PFSK-1 (cell line): ENCODE measurements around the gene MIEN1.

Experiments used
- POLR2AphosphoS5 ChIP-seq: IDR thresholded peaks from 2 replicates; pipeline ENCODE4 v1.6.1; 2012; ENCODE audit warnings: low read depth, mild to moderate bottlenecking, control low read depth, low read length, moderate library complexity
- TF ChIP-seq, protein P1 (sequence below), 2 experiments: IDR thresholded peaks; 2 replicates each; pipeline versions ENCODE4 v1.6.1 to v1.8.0; 2011 to 2012; ENCODE audit warnings: low read depth in 2 of 2, low read length in 2 of 2, control low read depth in 1 of 2, inconsistent platforms in 1 of 2, mild to moderate bottlenecking in 1 of 2, moderate library complexity in 1 of 2; ENCODE audit not compliant: insufficient read depth in 1 of 2

DNA sequence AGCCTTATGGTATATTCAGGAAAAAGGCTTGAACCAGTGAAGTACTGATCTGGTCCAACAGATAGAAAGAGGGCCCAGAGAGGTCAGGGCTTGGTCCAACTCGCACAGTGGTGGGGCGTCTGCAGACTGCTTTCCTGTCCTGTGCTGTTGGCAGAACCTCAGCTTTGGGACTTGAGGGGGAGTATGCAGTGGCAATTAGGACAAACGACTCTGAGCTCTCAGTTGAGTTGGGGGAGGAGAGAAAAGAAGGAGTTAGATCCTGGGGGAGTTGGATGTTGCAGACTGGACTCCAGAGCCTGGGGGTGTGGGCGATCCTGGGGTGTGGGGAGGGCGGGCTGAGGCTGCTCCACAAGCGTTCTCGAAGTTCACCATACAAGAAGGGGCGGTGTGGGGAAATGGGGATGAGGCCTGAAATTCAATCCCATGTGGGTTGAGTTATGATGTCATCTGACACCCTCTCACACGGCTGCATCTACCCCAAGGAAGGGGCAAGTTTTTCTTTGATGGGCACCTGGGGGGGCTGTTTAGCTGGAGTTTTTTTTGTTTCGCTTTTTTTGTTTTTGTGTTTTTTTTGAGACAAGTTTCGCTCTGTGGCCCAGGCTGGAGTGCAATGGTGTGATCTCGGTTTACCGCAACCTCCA is 22.0 kb upstream of the MIEN1 start:
- TF ChIP-seq, protein P1, sequence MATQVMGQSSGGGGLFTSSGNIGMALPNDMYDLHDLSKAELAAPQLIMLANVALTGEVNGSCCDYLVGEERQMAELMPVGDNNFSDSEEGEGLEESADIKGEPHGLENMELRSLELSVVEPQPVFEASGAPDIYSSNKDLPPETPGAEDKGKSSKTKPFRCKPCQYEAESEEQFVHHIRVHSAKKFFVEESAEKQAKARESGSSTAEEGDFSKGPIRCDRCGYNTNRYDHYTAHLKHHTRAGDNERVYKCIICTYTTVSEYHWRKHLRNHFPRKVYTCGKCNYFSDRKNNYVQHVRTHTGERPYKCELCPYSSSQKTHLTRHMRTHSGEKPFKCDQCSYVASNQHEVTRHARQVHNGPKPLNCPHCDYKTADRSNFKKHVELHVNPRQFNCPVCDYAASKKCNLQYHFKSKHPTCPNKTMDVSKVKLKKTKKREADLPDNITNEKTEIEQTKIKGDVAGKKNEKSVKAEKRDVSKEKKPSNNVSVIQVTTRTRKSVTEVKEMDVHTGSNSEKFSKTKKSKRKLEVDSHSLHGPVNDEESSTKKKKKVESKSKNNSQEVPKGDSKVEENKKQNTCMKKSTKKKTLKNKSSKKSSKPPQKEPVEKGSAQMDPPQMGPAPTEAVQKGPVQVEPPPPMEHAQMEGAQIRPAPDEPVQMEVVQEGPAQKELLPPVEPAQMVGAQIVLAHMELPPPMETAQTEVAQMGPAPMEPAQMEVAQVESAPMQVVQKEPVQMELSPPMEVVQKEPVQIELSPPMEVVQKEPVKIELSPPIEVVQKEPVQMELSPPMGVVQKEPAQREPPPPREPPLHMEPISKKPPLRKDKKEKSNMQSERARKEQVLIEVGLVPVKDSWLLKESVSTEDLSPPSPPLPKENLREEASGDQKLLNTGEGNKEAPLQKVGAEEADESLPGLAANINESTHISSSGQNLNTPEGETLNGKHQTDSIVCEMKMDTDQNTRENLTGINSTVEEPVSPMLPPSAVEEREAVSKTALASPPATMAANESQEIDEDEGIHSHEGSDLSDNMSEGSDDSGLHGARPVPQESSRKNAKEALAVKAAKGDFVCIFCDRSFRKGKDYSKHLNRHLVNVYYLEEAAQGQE (IDR thresholded peaks at IDR 0.05; ENCODE audit: insufficient read depth in 1 of 2, low read depth in 2 of 2, low read length in 2 of 2): no peak
- no peak for TF ChIP-seq POLR2AphosphoS5
